GM23338 (cell line): ENCODE measurements around the gene FOXR1. TPM values are rescaled to one million over a fixed set of nuclear protein-coding genes. Genes with fewer than 3 reads are reported as not detected.
A peak's percentile ranks its signal among the peaks of the same experiment; 100 is the strongest.

Source experiments
- ATAC-seq: fragments of 200-7000 bp; cut with Tn5 transposase; 3 replicates; pipeline ENCODE4 v1.9.1; 2020
- DNase-seq: peaks from one replicate; pipeline ENCODE4 v3.0.0-alpha.2; 2015; ENCODE audit warnings: low spot score
- H2AFZ ChIP-seq: fragments of 200-600 bp; sonication (generic); 2 replicates; pipeline ENCODE4 v1.8.0; 2016; ENCODE audit warnings: antibody characterized with exemption, mild to moderate bottlenecking, moderate library complexity
- H3F3A ChIP-seq: fragments of 200-600 bp; sonication (generic); replicated peaks from 2 replicates; pipeline ENCODE4 v1.8.0; 2017; ENCODE audit warnings: antibody characterized with exemption, mixed run types, low read depth
- H3K27ac ChIP-seq: fragments of 200-600 bp; sonication (generic); 2 replicates; pipeline ENCODE4 v1.6.1; 2016; ENCODE audit warnings: low read depth
- H3K27me3 ChIP-seq: fragments of 200-600 bp; sonication (generic); 2 replicates; pipeline ENCODE4 v1.8.0; 2016; ENCODE audit warnings: mild to moderate bottlenecking, mixed run types, moderate library complexity; ENCODE audit not compliant: insufficient read depth
- H3K36me3 ChIP-seq: fragments of 200-600 bp; sonication (generic); 2 replicates; pipeline ENCODE4 v1.8.0; 2016; ENCODE audit warnings: mild to moderate bottlenecking; ENCODE audit not compliant: insufficient read depth
- H3K4me1 ChIP-seq: fragments of 200-600 bp; sonication (generic); 2 replicates; pipeline ENCODE4 v1.8.0; 2016; ENCODE audit warnings: mild to moderate bottlenecking, moderate library complexity; ENCODE audit not compliant: insufficient read depth
- H3K4me2 ChIP-seq: fragments of 200-600 bp; sonication (generic); 2 replicates; pipeline ENCODE4 v1.7.1; 2017; ENCODE audit warnings: mixed run types
- H3K4me3 ChIP-seq: fragments of 200-600 bp; sonication (generic); 2 replicates; pipeline ENCODE4 v1.6.1; 2016; ENCODE audit warnings: mixed run types
- H3K79me2 ChIP-seq: fragments of 200-600 bp; sonication (generic); replicated peaks from 2 replicates; pipeline ENCODE4 v1.8.0; 2017; ENCODE audit warnings: mild to moderate bottlenecking; ENCODE audit not compliant: insufficient read depth
- H3K9me2 ChIP-seq: fragments of 200-600 bp; sonication (generic); 2 replicates; pipeline ENCODE4 v1.8.0; 2017; ENCODE audit not compliant: insufficient read depth
- H4K20me1 ChIP-seq: fragments of 200-600 bp; sonication (generic); replicated peaks from 2 replicates; pipeline ENCODE4 v1.8.0; 2017; ENCODE audit warnings: mild to moderate bottlenecking; ENCODE audit not compliant: insufficient read depth
- H3K27ac Mint-ChIP-seq: 2 replicates; pipeline ENCODE4 v1.8.0; 2020; ENCODE audit warnings: inconsistent platforms, mild to moderate bottlenecking, moderate library complexity, mixed read lengths
- H3K27me3 Mint-ChIP-seq: 3 replicates; pipeline ENCODE4 v1.8.0; 2022; ENCODE audit warnings: low read depth, mild to moderate bottlenecking, moderate library complexity, mixed read lengths, inconsistent platforms; ENCODE audit not compliant: insufficient read depth, poor library complexity
- H3K36me3 Mint-ChIP-seq: 3 replicates; pipeline ENCODE4 v1.8.0; 2021; ENCODE audit warnings: low read depth, mild to moderate bottlenecking, inconsistent platforms, moderate library complexity, mixed read lengths
- H3K4me1 Mint-ChIP-seq: 3 replicates; pipeline ENCODE4 v1.8.0; 2020; ENCODE audit warnings: mild to moderate bottlenecking, inconsistent platforms, mixed read lengths
- H3K4me3 Mint-ChIP-seq: 3 replicates; pipeline ENCODE4 v1.8.0; 2021; ENCODE audit warnings: moderate library complexity, mild to moderate bottlenecking, inconsistent platforms, mixed read lengths
- H3K9me3 Mint-ChIP-seq: 3 replicates; pipeline ENCODE4 v1.8.0; 2020; ENCODE audit warnings: moderate library complexity, mild to moderate bottlenecking, inconsistent platforms, mixed read lengths
- CREB1 ChIP-seq: fragments of 250-450 bp; sonication (Bioruptor Pico); IDR thresholded peaks from 2 replicates; pipeline ENCODE4 v1.5.0; 2020; ENCODE audit warnings: low read depth, mild to moderate bottlenecking, moderate library complexity
- ETS1 ChIP-seq: IDR thresholded peaks from 2 replicates; pipeline ENCODE4 v1.6.1; 2016; ENCODE audit warnings: antibody characterized with exemption
- EZH2 ChIP-seq: fragments of 200-600 bp; sonication (generic); IDR thresholded peaks from one replicate; pipeline ENCODE4 v1.8.0; 2017; ENCODE audit warnings: antibody characterized with exemption, mild to moderate bottlenecking, low read depth; ENCODE audit not compliant: unreplicated experiment
- EZH2phosphoT487 ChIP-seq: fragments of 200-600 bp; sonication (generic); IDR thresholded peaks from one replicate; pipeline ENCODE4 v1.8.1; 2018; ENCODE audit warnings: antibody characterized with exemption; ENCODE audit not compliant: unreplicated experiment
- JUNB ChIP-seq: IDR thresholded peaks from one replicate; pipeline ENCODE4 v1.6.1; 2016; ENCODE audit warnings: antibody characterized with exemption; ENCODE audit not compliant: unreplicated experiment
- NANOG ChIP-seq: IDR thresholded peaks from 2 replicates; pipeline ENCODE4 v1.6.1; 2016; ENCODE audit warnings: antibody characterized with exemption, borderline replicate concordance
- POLR2AphosphoS5 ChIP-seq: IDR thresholded peaks from 2 replicates; pipeline ENCODE4 v1.6.1; 2016; ENCODE audit warnings: antibody characterized with exemption, low read depth
- STAT1 ChIP-seq: IDR thresholded peaks from one replicate; pipeline ENCODE4 v1.6.1; 2016; ENCODE audit warnings: antibody characterized with exemption; ENCODE audit not compliant: unreplicated experiment
- ZNF114 ChIP-seq: fragments of 250-450 bp; sonication (Bioruptor Pico); IDR thresholded peaks from 2 replicates; pipeline ENCODE4 v1.5.0; 2020; ENCODE audit warnings: mild to moderate bottlenecking, moderate library complexity
- ZNF331 ChIP-seq: fragments of 250-450 bp; sonication (Bioruptor Pico); IDR thresholded peaks from 2 replicates; pipeline ENCODE4 v1.5.0; 2020; ENCODE audit warnings: low read depth, mild to moderate bottlenecking, moderate library complexity
- polyA plus RNA-seq: library from polyadenylated mRNA; unstranded; fragments of >200 nt; fragmentation: Nextera tagmentation; extraction: Ambion mirVana; gene quantifications from 2 replicates; pipeline ENCODE4 v1.2.1, GENCODE V29; 2016
- total RNA-seq: library from RNA; depleted of rRNA; stranded (reverse); fragments of >200 nt; shearing (Covaris generic); gene quantifications from 2 replicates; pipeline ENCODE4 v1.2.3, GENCODE V29; 2014
- TF ChIP-seq, protein P1 (sequence below): fragments of 250-450 bp; sonication (Bioruptor Pico); IDR thresholded peaks from 2 replicates; pipeline ENCODE4 v1.5.0; 2020; ENCODE audit warnings: mild to moderate bottlenecking, moderate library complexity
- TF ChIP-seq, protein P2 (sequence below), 2 experiments: fragments of 200-600 bp in 1 of 2; sonication (generic) in 1 of 2; conservative IDR thresholded peaks; 2 replicates each; pipeline versions ENCODE4 v1.5.1 to v1.6.1; 2016 to 2017; ENCODE audit warnings: antibody characterized with exemption in 2 of 2, low read depth in 2 of 2, mild to moderate bottlenecking in 2 of 2, moderate library complexity in 1 of 2
- TF ChIP-seq, protein P3 (sequence below): IDR thresholded peaks from one replicate; pipeline ENCODE4 v1.6.1; 2018; ENCODE audit warnings: antibody characterized with exemption; ENCODE audit not compliant: unreplicated experiment

The FOXR1 gene
- total and polyA plus RNA-seq, 2 experiments from 2014 or later: not detected

- Histone ChIP-seq H3K36me3 (no peaks in the 10 kb centered on the region), H3F3A (no peaks in the 10 kb centered on the region), H3K79me2 (no peaks in the 10 kb centered on the region), H3K9me2 (no peaks in the 10 kb centered on the region), H4K20me1 (no peaks in the 10 kb centered on the region), H3K4me3 (no peak overlapping the region), H3K27ac (no peak overlapping the region), H2AFZ (peak overlapping the region; percentile 63; the same call in 1 of the 2 replicates), H3K4me2 (no peak overlapping the region), H3K27me3 (no peaks in the 10 kb centered on the region), H3K4me1 (no peaks in the 10 kb centered on the region)
- Mint-ChIP-seq H3K4me1 (peaks cover 3% of the 10 kb centered on the region; the same call in 2 of the 3 replicates), H3K27me3 (peaks cover 14% of the 10 kb centered on the region), H3K9me3 (no peaks in the 10 kb centered on the region), H3K27ac (no peak overlapping the region), H3K36me3 (no peaks in the 10 kb centered on the region), H3K4me3 (no peak overlapping the region)
- TF ChIP-seq ZNF114: no peak
- no peak for TF ChIP-seq CREB1 (CRISPR knock-in tag)
- TF ChIP-seq POLR2AphosphoS5: no peak
- TF ChIP-seq ZNF331 (CRISPR knock-in tag): no peak
- no peak for TF ChIP-seq ETS1
- TF ChIP-seq NANOG: no peak
- no peak for TF ChIP-seq JUNB
- no peak for TF ChIP-seq EZH2
- TF ChIP-seq, protein P1, sequence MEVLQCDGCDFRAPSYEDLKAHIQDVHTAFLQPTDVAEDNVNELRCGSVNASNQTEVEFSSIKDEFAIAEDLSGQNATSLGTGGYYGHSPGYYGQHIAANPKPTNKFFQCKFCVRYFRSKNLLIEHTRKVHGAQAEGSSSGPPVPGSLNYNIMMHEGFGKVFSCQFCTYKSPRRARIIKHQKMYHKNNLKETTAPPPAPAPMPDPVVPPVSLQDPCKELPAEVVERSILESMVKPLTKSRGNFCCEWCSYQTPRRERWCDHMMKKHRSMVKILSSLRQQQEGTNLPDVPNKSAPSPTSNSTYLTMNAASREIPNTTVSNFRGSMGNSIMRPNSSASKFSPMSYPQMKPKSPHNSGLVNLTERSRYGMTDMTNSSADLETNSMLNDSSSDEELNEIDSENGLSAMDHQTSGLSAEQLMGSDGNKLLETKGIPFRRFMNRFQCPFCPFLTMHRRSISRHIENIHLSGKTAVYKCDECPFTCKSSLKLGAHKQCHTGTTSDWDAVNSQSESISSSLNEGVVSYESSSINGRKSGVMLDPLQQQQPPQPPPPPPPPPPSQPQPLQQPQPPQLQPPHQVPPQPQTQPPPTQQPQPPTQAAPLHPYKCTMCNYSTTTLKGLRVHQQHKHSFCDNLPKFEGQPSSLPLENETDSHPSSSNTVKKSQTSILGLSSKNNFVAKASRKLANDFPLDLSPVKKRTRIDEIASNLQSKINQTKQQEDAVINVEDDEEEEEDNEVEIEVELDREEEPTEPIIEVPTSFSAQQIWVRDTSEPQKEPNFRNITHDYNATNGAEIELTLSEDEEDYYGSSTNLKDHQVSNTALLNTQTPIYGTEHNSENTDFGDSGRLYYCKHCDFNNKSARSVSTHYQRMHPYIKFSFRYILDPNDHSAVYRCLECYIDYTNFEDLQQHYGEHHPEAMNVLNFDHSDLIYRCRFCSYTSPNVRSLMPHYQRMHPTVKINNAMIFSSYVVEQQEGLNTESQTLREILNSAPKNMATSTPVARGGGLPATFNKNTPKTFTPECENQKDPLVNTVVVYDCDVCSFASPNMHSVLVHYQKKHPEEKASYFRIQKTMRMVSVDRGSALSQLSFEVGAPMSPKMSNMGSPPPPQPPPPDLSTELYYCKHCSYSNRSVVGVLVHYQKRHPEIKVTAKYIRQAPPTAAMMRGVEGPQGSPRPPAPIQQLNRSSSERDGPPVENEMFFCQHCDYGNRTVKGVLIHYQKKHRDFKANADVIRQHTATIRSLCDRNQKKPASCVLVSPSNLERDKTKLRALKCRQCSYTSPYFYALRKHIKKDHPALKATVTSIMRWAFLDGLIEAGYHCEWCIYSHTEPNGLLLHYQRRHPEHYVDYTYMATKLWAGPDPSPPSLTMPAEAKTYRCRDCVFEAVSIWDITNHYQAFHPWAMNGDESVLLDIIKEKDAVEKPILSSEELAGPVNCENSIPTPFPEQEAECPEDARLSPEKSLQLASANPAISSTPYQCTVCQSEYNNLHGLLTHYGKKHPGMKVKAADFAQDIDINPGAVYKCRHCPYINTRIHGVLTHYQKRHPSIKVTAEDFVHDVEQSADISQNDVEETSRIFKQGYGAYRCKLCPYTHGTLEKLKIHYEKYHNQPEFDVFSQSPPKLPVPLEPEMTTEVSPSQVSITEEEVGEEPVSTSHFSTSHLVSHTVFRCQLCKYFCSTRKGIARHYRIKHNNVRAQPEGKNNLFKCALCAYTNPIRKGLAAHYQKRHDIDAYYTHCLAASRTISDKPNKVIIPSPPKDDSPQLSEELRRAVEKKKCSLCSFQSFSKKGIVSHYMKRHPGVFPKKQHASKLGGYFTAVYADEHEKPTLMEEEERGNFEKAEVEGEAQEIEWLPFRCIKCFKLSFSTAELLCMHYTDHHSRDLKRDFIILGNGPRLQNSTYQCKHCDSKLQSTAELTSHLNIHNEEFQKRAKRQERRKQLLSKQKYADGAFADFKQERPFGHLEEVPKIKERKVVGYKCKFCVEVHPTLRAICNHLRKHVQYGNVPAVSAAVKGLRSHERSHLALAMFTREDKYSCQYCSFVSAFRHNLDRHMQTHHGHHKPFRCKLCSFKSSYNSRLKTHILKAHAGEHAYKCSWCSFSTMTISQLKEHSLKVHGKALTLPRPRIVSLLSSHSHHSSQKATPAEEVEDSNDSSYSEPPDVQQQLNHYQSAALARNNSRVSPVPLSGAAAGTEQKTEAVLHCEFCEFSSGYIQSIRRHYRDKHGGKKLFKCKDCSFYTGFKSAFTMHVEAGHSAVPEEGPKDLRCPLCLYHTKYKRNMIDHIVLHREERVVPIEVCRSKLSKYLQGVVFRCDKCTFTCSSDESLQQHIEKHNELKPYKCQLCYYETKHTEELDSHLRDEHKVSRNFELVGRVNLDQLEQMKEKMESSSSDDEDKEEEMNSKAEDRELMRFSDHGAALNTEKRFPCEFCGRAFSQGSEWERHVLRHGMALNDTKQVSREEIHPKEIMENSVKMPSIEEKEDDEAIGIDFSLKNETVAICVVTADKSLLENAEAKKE (CRISPR knock-in tag): no peak
- TF ChIP-seq, protein P2, sequence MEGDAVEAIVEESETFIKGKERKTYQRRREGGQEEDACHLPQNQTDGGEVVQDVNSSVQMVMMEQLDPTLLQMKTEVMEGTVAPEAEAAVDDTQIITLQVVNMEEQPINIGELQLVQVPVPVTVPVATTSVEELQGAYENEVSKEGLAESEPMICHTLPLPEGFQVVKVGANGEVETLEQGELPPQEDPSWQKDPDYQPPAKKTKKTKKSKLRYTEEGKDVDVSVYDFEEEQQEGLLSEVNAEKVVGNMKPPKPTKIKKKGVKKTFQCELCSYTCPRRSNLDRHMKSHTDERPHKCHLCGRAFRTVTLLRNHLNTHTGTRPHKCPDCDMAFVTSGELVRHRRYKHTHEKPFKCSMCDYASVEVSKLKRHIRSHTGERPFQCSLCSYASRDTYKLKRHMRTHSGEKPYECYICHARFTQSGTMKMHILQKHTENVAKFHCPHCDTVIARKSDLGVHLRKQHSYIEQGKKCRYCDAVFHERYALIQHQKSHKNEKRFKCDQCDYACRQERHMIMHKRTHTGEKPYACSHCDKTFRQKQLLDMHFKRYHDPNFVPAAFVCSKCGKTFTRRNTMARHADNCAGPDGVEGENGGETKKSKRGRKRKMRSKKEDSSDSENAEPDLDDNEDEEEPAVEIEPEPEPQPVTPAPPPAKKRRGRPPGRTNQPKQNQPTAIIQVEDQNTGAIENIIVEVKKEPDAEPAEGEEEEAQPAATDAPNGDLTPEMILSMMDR (conservative IDR thresholded peaks at IDR 0.05; ENCODE audit: low read depth in 2 of 2): no peak
- no peak for TF ChIP-seq STAT1
- TF ChIP-seq EZH2phosphoT487: no peak
- TF ChIP-seq, protein P3, sequence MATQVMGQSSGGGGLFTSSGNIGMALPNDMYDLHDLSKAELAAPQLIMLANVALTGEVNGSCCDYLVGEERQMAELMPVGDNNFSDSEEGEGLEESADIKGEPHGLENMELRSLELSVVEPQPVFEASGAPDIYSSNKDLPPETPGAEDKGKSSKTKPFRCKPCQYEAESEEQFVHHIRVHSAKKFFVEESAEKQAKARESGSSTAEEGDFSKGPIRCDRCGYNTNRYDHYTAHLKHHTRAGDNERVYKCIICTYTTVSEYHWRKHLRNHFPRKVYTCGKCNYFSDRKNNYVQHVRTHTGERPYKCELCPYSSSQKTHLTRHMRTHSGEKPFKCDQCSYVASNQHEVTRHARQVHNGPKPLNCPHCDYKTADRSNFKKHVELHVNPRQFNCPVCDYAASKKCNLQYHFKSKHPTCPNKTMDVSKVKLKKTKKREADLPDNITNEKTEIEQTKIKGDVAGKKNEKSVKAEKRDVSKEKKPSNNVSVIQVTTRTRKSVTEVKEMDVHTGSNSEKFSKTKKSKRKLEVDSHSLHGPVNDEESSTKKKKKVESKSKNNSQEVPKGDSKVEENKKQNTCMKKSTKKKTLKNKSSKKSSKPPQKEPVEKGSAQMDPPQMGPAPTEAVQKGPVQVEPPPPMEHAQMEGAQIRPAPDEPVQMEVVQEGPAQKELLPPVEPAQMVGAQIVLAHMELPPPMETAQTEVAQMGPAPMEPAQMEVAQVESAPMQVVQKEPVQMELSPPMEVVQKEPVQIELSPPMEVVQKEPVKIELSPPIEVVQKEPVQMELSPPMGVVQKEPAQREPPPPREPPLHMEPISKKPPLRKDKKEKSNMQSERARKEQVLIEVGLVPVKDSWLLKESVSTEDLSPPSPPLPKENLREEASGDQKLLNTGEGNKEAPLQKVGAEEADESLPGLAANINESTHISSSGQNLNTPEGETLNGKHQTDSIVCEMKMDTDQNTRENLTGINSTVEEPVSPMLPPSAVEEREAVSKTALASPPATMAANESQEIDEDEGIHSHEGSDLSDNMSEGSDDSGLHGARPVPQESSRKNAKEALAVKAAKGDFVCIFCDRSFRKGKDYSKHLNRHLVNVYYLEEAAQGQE: no peak
- no peak for ATAC-seq
- no peak for DNase-seq
Measured at GRCh38 chr11:118961189-118961588, 10.4 kb upstream of the FOXR1 start.
